RWPE2 (cell line): ENCODE data around the gene LDLRAD3.
A peak's percentile ranks its signal among the peaks of the same experiment; 100 is the strongest.

Source experiments
- ATAC-seq: fragments of 200-7000 bp; cut with Tn5 transposase; 3 replicates; pipeline ENCODE4 v1.9.1; 2021; ENCODE audit warnings: low read depth
- DNase-seq: peaks from one replicate; pipeline ENCODE4 v3.0.0-alpha.2; 2020; ENCODE audit warnings: low spot score
- H3K27ac ChIP-seq: fragments of 450-650 bp; 2 replicates; pipeline ENCODE4 v1.5.1; 2017; ENCODE audit warnings: mild to moderate bottlenecking; ENCODE audit not compliant: poor library complexity, severe bottlenecking
- H3K27me3 ChIP-seq: fragments of 250-450 bp; sonication (Bioruptor Pico); 2 replicates; pipeline ENCODE4 v1.5.1; 2021; ENCODE audit warnings: mild to moderate bottlenecking, moderate library complexity; ENCODE audit not compliant: insufficient read depth, poor library complexity, severe bottlenecking
- H3K36me3 ChIP-seq: fragments of 250-450 bp; sonication (Bioruptor Pico); 2 replicates; pipeline ENCODE4 v1.5.1; 2020; ENCODE audit warnings: low read depth, mild to moderate bottlenecking, moderate library complexity
- H3K4me1 ChIP-seq: fragments of 250-450 bp; sonication (Bioruptor Pico); 2 replicates; pipeline ENCODE4 v1.5.1; 2021; ENCODE audit warnings: mild to moderate bottlenecking, moderate library complexity; ENCODE audit not compliant: insufficient read depth, poor library complexity, severe bottlenecking
- H3K4me3 ChIP-seq: fragments of 250-450 bp; sonication (Bioruptor Pico); 2 replicates; pipeline ENCODE4 v1.5.1; 2021; ENCODE audit warnings: mild to moderate bottlenecking, moderate library complexity; ENCODE audit not compliant: severe bottlenecking
- H3K9me3 ChIP-seq: fragments of 250-450 bp; sonication (Bioruptor Pico); 2 replicates; pipeline ENCODE4 v1.5.1; 2021; ENCODE audit warnings: mild to moderate bottlenecking, moderate library complexity; ENCODE audit not compliant: severe bottlenecking
- CTCF ChIP-seq: fragments of 450-650 bp; IDR thresholded peaks from one replicate; pipeline ENCODE4 v1.5.1; 2017; ENCODE audit warnings: mild to moderate bottlenecking, moderate library complexity; ENCODE audit not compliant: poor library complexity, severe bottlenecking

Gene LDLRAD3

GRCh38 chr11:36251823-36252222 is 308.0 kb downstream of the LDLRAD3 start:
- ATAC-seq, result no peak
- DNase-seq, result no peak

GRCh38 chr11:36253238-36253637 is 309.4 kb downstream of the LDLRAD3 start:
- Histone ChIP-seq H3K27ac (no peak overlapping the region), H3K36me3 (no peaks in the 10 kb centered on the region), H3K4me3 (no peak overlapping the region)

More at GRCh38 chr11:36251823-36252222, 308.0 kb downstream of the LDLRAD3 start:
- Histone ChIP-seq H3K4me3 (no peak overlapping the region), H3K36me3 (no peaks in the 10 kb centered on the region), H3K4me1 (peaks cover 19% of the 10 kb centered on the region), H3K9me3 (no peaks in the 10 kb centered on the region), H3K27me3 (no peaks in the 10 kb centered on the region), H3K27ac (no peak overlapping the region)
- no peak for TF ChIP-seq CTCF

GRCh38 chr11:36254713-36255112 is 310.9 kb downstream of the LDLRAD3 start:
- peak overlapping the region; percentile 5 for H3K27ac ChIP-seq
- no peaks in the 10 kb centered on the region for H3K9me3 ChIP-seq
- no peaks in the 10 kb centered on the region for H3K36me3 ChIP-seq
- H3K4me1 ChIP-seq, result peaks cover 9% of the 10 kb centered on the region
- H3K4me3 ChIP-seq, result no peak overlapping the region
- ATAC-seq (peak; percentile 85), DNase-seq (no peak)
- H3K27me3 ChIP-seq, result no peaks in the 10 kb centered on the region
- no peak for TF ChIP-seq CTCF

More at GRCh38 chr11:36253238-36253637, 309.4 kb downstream of the LDLRAD3 start:
- TF ChIP-seq CTCF, result no peak
- DNase-seq (no peak), ATAC-seq (no peak)
- Histone ChIP-seq H3K27me3 (no peaks in the 10 kb centered on the region), H3K4me1 (peaks cover 19% of the 10 kb centered on the region), H3K9me3 (no peaks in the 10 kb centered on the region)

- peaks cover 9% of the 10 kb centered on the region for H3K4me1 ChIP-seq
- no peak overlapping the region for H3K27ac ChIP-seq
- H3K9me3 ChIP-seq, result no peaks in the 10 kb centered on the region
- H3K36me3 ChIP-seq, result no peaks in the 10 kb centered on the region
- DNase-seq (no peak), ATAC-seq (peak; percentile 50; the same call in 2 of the 3 replicates)
- H3K4me3 ChIP-seq, result no peak overlapping the region
- H3K27me3 ChIP-seq, result no peaks in the 10 kb centered on the region
- no peak for TF ChIP-seq CTCF
Observed at GRCh38 chr11:36257351-36257750, 313.5 kb downstream of the LDLRAD3 start.

- no peak overlapping the region for H3K4me3 ChIP-seq
- no peak overlapping the region for H3K27ac ChIP-seq
- H3K9me3 ChIP-seq, result no peaks in the 10 kb centered on the region
- peaks cover 9% of the 10 kb centered on the region for H3K4me1 ChIP-seq
- no peaks in the 10 kb centered on the region for H3K36me3 ChIP-seq
- no peaks in the 10 kb centered on the region for H3K27me3 ChIP-seq
- peak; percentile 32 for TF ChIP-seq CTCF
- DNase-seq, result no peak
- ATAC-seq, result peak; percentile 53; the same call in 2 of the 3 replicates
Observed at GRCh38 chr11:36258730-36259360, 315.0 kb downstream of the LDLRAD3 start.
